Muscle layer of colon (tissue), 2 donors: Measurements from ENCODE around the gene ZMYM5.
"Not testable (repeated sequence)": the region's sequence is repeated elsewhere in the genome, so short reads cannot be mapped to it uniquely, and the experiment has no call there.

ENCODE experiments used
- H3K27ac ChIP-seq: one replicate; pipeline ENCODE4 v1.7.0; 2013; ENCODE audit warnings: low read depth, mild to moderate bottlenecking, low read length, moderate library complexity
- H3K27me3 ChIP-seq, 2 donors: one replicate each; pipeline ENCODE4 v1.7.0; 2013; ENCODE audit warnings: low read length in 2 of 2, mild to moderate bottlenecking in 2 of 2; ENCODE audit not compliant: insufficient read depth in 2 of 2, control insufficient read depth in 1 of 2
- H3K36me3 ChIP-seq: one replicate; pipeline ENCODE4 v1.7.0; 2013; ENCODE audit warnings: mild to moderate bottlenecking, low read length; ENCODE audit not compliant: insufficient read depth
- H3K4me1 ChIP-seq: one replicate; pipeline ENCODE4 v1.7.0; 2013; ENCODE audit warnings: mild to moderate bottlenecking, low read length; ENCODE audit not compliant: insufficient read depth
- H3K4me3 ChIP-seq, 2 donors: one replicate each; pipeline ENCODE4 v1.7.0; 2013; ENCODE audit warnings: low read length in 2 of 2, low read depth in 1 of 2, mild to moderate bottlenecking in 1 of 2, moderate library complexity in 1 of 2
- H3K9ac ChIP-seq: one replicate; pipeline ENCODE4 v1.7.0; 2013; ENCODE audit warnings: low read length
- H3K9me3 ChIP-seq: one replicate; pipeline ENCODE4 v1.7.0; 2013; ENCODE audit warnings: mild to moderate bottlenecking, low read length
- donor health status: abdominal sarcoma.
- donor health status: Adenocarcinoma of cecum.

ZMYM5 gene

DNA sequence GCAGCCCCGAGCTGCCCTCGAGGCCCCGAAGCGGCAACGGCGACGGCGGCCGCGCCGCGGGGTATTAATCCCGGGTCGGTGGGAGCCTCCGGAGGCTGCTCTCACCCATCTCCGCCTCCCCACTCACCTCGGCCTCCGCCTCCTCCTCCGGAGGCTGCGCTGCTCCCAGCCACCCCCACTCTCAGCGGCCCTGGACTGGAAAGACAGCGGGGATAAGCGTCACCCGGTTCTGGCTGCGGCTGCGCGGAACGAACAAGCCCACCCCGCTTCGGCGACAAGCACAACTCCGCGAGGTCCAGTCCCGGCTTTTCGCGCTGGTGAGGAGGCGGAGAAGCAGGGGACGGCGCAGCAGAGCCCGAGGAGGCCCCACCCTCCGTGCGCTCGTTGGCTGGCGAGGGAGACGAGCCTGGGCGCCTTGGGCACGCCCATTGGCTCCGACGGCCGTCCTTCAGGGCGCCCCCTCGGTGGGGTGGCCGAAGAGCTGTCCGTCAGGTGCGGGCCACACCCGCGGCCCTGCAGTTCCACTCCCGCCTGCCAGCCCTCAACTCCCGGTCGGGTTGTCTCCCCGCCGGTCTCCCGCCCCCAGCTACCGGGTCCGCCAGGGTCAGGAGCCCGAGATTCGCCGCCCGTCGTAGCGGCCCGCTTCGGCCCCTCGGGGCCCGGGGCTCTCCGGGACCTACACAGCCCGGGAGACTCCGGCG lies at the start of gene ZMYM5:
Gene ZMYM5, minus strand, starts transcription at position 327 of the 701 bp plus-strand sequence. CDS start 11,469 bp downstream, outside the sequence.
- H3K4me3 ChIP-seq = peak within 1 kb of the TSS; percentile 74 to 89
- peaks cover 27% of the 10 kb centered on the region for H3K4me1 ChIP-seq
- no peaks in the 10 kb centered on the region for H3K36me3 ChIP-seq
- H3K27ac ChIP-seq = peak within 1 kb of the TSS; percentile 95
- peak within 1 kb of the TSS; percentile 74 for H3K9ac ChIP-seq
- H3K27me3 ChIP-seq = no peaks in the 10 kb centered on the region
- H3K9me3 ChIP-seq = no peaks in the 10 kb centered on the region

DNA sequence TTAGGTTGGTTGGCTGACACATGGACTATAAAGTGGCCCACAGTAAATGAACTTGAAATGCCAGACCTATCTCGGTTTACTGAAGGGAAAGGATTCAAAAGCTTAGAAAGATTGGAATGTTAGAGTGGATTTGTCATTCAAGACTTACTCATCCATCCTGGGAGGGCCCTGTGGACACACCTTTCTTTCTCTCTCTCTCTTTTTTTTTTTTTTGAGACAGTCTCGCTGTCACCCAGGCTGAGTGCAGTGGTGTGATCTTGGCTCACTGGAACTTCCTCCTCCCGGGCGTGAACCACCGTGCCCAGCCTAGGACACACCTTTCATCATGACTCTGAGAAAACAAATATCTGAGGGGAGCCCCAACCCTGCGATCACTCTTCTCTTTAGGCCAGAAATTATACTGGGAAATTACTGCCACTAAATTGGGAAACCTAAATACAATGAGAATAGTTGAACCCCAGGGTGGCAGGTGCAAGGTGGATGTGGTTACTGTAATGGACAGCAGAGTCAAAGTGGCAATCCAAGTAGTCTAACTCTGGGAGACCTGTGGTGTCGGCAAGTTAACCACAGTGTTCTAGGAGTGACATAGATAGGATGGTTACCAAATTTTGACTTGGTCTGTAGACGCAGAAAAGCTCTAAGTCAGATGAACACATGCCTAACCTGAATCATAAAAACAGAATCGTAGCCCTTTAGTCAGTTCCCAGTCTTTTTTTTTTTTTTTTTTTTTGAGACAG lies 47.1 kb upstream of the ZMYM5 start:
- no peak overlapping the region for H3K9ac ChIP-seq
- H3K27me3 ChIP-seq = no peaks in the 10 kb centered on the region
- H3K27ac ChIP-seq = no peak overlapping the region
- H3K9me3 ChIP-seq = no peaks in the 10 kb centered on the region
- H3K4me3 ChIP-seq = no peak overlapping the region
- H3K36me3 ChIP-seq = no peaks in the 10 kb centered on the region
- no peaks in the 10 kb centered on the region for H3K4me1 ChIP-seq

DNA sequence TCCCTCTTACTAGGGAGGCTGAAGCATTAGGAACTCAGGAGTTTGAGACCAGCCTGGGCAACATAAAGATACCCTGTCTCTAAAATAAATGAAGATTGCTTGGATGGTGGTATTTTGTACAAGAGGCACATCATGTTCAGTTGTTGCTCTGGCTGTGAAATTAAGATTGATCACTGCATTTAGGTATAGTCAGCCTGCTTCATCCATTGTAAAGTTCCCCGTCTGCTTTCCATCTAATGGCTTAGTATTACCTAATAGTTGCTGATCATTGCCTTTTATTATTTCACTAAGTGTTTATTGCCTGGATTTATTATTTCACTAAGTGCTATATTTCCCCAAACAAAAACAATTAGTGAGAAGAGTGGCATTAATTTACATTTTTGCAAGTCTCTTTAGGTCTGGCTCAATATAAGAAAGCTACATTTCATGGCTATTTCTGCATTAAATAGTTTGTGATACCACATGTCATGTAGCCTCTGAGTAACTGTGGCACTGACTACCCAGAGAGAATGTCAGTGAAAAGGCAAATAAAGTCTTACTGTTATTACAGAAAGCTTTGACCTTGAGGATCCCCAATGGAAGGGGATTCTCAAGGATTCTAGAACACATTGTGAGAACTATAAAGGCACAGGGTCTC lies 45.0 kb upstream of the ZMYM5 start:
- H3K4me1 ChIP-seq = no peaks in the 10 kb centered on the region
- H3K9ac ChIP-seq = no peak overlapping the region
- no peaks in the 10 kb centered on the region for H3K9me3 ChIP-seq
- no peaks in the 10 kb centered on the region for H3K27me3 ChIP-seq
- no peak overlapping the region for H3K27ac ChIP-seq
- no peak overlapping the region for H3K4me3 ChIP-seq
- no peaks in the 10 kb centered on the region for H3K36me3 ChIP-seq

DNA sequence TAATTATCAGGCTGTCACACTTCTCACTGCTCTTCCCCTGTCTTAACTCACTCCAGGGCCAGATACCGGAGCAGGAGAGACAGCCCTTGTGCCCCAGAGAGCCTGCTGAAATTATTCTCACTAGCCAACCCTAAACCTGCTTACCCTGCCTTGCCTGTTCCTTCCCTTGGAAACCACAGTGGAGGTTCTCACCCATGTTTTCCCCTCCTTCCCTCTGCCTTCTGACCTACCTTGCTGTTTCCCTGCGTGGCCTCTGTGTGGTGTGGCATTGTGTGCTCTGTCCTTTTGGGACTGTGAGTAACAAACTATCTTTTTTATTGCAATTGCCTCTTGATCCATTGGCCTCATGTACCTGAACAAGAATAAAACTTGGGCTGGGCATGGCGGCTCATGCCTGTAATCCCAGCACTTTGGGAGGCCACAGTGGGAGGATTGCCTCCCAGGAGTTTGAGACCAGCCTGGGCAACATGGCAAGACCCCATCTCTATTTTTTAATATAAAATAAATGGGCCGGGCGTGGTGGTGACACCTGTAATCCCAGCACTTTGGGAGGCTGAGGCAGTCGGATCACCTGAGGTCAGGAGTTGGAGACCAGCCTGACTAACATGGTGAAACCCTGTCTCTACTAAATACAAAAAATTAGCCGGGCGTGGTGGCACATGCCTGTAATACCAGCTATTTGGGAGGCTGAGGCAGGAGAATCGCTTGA lies 42.2 kb upstream of the ZMYM5 start:
- H3K36me3 ChIP-seq, H3K27me3 ChIP-seq, H3K4me1 ChIP-seq, H3K27ac ChIP-seq, H3K4me3 ChIP-seq, H3K9ac ChIP-seq, H3K9me3 ChIP-seq: not testable (repeated sequence)

DNA sequence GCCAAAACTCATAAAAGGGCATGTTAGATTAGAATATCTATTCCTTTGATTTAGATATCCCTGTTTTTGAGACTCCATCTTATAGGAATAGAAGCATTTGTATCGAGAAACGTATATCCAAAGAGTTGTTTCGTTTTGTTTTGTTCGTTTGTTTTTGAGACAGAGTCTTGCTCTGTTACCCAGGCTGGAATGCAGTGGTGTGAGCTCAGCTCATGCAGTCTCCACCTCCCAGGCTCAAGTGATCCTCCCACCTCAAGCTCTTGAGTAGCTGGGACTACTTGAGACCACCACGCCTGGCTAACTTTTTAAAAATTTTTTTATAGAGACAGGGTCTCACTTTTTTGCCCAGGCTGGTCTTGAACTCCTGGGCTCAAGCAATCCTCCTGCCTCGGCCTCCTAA lies 26.6 kb upstream of the ZMYM5 start:
- H3K9me3 ChIP-seq = no peaks in the 10 kb centered on the region
- H3K4me1 ChIP-seq = no peaks in the 10 kb centered on the region
- no peak overlapping the region for H3K27ac ChIP-seq
- no peaks in the 10 kb centered on the region for H3K27me3 ChIP-seq
- no peak overlapping the region for H3K4me3 ChIP-seq
- H3K36me3 ChIP-seq = no peaks in the 10 kb centered on the region
- H3K9ac ChIP-seq = no peak overlapping the region

DNA sequence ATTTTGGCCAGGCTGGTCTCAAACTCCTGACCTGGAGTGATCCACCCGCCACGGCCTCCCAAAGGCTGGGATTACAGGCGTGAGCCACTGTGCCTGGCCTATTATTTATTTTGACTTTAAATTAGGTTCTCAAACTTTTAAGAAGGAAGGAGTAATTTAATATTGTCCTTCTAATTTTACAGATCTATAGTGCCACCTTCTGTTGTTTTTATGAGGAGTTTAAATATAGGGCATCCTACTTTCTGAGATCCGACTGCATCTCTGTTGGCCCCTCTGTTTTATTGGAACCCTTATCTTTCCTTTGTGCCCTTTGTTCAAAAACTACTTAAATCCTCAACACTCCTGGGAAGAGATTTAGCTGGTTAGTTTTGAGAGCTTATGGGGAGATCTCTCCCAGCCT lies 25.4 kb upstream of the ZMYM5 start:
- Histone ChIP-seq H3K9ac (no peak overlapping the region), H3K36me3 (no peaks in the 10 kb centered on the region), H3K27ac (no peak overlapping the region), H3K9me3 (no peaks in the 10 kb centered on the region), H3K27me3 (no peaks in the 10 kb centered on the region), H3K4me3 (no peak overlapping the region), H3K4me1 (no peaks in the 10 kb centered on the region)

DNA sequence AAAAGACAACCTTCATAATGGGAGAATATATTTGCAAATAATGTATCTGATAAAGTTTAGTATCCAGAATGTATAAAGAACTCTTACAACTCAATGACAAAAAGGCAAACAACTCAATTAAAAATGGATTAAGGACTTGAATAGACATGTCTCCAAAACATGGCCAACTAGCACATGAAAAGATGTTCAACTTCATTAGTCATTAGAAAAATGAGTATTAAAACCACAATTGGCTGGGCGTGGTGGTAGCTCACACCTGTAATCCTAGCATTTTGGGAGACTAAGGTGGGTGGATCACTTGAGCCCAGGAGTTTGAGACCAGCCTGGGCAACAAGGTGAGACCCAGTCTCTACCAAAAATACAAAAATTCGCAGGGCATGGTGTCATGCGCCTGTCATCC lies 18.8 kb upstream of the ZMYM5 start:
- Histone ChIP-seq H3K9ac (no peak overlapping the region), H3K4me1 (no peaks in the 10 kb centered on the region), H3K27me3 (peaks cover 0 to 3% of the 10 kb centered on the region in 2 donors), H3K4me3 (no peak overlapping the region), H3K36me3 (no peaks in the 10 kb centered on the region), H3K9me3 (no peaks in the 10 kb centered on the region), H3K27ac (no peak overlapping the region)

DNA sequence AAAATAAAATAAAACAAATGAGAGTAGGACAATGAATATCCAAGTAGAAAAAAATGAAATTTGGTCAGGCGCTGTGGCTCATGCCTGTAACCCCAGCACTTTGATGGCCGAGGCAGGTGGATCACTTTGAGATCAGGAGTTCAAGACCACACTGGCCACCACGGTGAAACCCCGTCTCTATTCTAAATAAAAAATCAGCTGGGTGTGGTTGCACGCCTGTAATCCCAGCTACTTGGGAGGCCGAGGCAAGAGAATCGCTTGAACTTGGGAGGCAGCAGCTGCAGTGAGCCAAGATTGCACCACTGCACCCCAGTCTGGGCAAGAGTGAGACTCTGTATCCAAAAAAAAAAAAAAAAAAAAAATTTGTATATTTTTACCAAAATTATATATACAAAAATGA lies 18.2 kb upstream of the ZMYM5 start:
- H3K27ac ChIP-seq = no peak overlapping the region
- no peaks in the 10 kb centered on the region for H3K4me1 ChIP-seq
- no peaks in the 10 kb centered on the region for H3K9me3 ChIP-seq
- no peaks in the 10 kb centered on the region for H3K36me3 ChIP-seq
- H3K27me3 ChIP-seq = peaks cover 0 to 3% of the 10 kb centered on the region in 2 donors
- H3K4me3 ChIP-seq = no peak overlapping the region
- H3K9ac ChIP-seq = no peak overlapping the region

DNA sequence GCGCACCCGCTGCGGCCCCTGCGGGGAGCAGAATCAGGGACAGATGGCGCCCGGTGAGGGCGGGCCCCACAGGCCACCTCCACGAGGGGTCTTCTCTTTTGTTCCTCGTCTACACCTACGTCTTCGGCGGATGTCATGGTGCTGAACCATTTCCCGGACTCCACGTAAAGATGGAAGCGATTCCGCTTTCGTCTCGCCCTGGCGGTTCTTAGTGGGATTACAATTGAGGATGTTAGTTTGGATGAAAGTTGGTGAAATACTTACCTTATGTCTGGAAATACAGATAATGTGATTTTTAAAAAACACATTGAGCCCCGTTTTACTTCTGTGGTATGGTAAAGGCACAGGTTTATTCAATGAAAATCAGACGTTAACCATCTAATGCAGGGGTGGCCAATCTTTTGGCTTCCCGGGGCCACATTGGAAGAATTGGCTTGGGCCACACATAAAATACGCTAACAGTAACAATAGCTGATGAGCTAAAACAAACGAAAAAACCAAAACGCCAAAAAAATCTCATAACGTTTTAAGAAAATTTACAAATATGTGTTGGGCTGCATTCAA lies 1.4 kb upstream of the ZMYM5 start:
- peak overlapping the region; percentile 71 to 79 for H3K4me3 ChIP-seq
- H3K36me3 ChIP-seq = no peaks in the 10 kb centered on the region
- H3K27ac ChIP-seq = peak overlapping the region; percentile 93
- H3K27me3 ChIP-seq = no peaks in the 10 kb centered on the region
- no peaks in the 10 kb centered on the region for H3K9me3 ChIP-seq
- H3K9ac ChIP-seq = peak overlapping the region; percentile 39
- peaks cover 23% of the 10 kb centered on the region for H3K4me1 ChIP-seq

DNA sequence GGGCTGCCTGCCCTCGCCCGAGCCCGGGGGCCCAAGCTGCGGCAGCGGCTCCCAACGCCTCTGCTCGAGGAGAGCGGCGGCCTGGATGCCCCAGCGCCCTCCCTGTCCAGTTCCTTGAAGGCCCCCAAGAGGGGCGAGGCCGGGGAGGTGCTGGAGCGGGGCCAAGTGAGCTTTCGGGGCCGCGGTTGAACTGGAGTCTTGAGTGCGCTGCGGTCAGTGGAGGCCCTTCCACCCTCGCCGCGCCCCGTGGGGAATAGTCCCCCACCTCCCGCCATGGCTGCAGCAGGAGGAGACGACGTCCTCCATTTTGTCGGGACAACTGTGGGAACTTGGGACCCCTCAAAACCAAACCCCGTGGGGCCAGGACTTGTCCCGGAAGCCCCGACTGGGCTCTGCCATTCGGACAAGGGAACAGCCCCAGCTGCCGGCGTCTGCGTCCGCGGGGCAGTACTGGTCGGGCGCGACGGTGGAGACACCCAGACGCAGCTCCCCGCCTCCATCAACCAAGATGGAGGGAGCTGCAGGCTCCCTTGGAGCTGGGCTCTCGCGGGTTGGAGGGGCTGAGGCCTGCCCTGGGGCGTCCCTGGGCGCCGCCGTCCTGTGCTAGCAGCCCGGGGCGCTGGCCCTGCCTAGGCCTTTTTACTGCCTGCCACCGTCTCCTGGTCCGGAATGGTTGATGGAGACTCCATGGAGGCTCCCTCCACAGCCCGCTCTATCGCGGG lies 736 bp upstream of the ZMYM5 start:
- H3K4me1 ChIP-seq = peaks cover 23% of the 10 kb centered on the region
- no peaks in the 10 kb centered on the region for H3K36me3 ChIP-seq
- H3K27me3 ChIP-seq = no peaks in the 10 kb centered on the region
- peak overlapping the region; percentile 39 for H3K9ac ChIP-seq
- H3K9me3 ChIP-seq = no peaks in the 10 kb centered on the region
- H3K4me3 ChIP-seq = peak overlapping the region; percentile 71 to 79
- peak overlapping the region; percentile 93 for H3K27ac ChIP-seq
